H1 (cell line): ENCODE measurements around the gene SLC6A17. TPM values are rescaled to one million over a fixed set of nuclear protein-coding genes. Genes with fewer than 3 reads are reported as not detected.

Source experiments
- CTCF ChIA-PET: fragments of 300-600 bp; sonication (Branson Sonifier 250); formaldehyde crosslinking; loops from one replicate; lab custom pipeline; 2021; ENCODE audit not compliant: partially characterized antibody; lab: Charles Lee
- POLR2A ChIA-PET: fragments of 300-600 bp; sonication (Branson Sonifier 250); formaldehyde crosslinking; loops from one replicate; lab custom pipeline; 2021; ENCODE audit warnings: inconsistent platforms; ENCODE audit not compliant: partially characterized antibody; lab: Charles Lee
- DNase-seq, 2 experiments: peaks; one replicate each; pipeline versions ENCODE4 v3.0.0 to v3.0.0-alpha.2; 2010 to 2022; ENCODE audit warnings: low spot score in 2 of 2, low read depth in 1 of 2, mixed read lengths in 1 of 2
- FAIRE-seq: peaks from 2 replicates; lab custom pipeline; 2011; peaks lifted over from hg19 to GRCh38; lab: Jason Lieb, UNC
- H2AFZ ChIP-seq: 2 replicates; pipeline ENCODE4 v1.8.1; 2012; ENCODE audit warnings: low read length, inconsistent platforms
- H2AK5ac ChIP-seq: 2 replicates; pipeline ENCODE4 v1.6.1; 2013; ENCODE audit warnings: low read depth, low read length
- H2BK120ac ChIP-seq: replicated peaks from 2 replicates; pipeline ENCODE3; 2013; ENCODE audit warnings: low read depth, low read length, inconsistent platforms
- H2BK12ac ChIP-seq: 2 replicates; pipeline ENCODE4 v1.6.1; 2013; ENCODE audit warnings: low read depth, low read length
- H2BK15ac ChIP-seq: 2 replicates; pipeline ENCODE4 v1.6.1; 2013; ENCODE audit warnings: low read length
- H2BK20ac ChIP-seq: 2 replicates; pipeline ENCODE4 v1.6.1; 2013; ENCODE audit warnings: low read length
- H2BK5ac ChIP-seq: 2 replicates; pipeline ENCODE4 v1.6.1; 2013; ENCODE audit warnings: low read depth, low read length
- H3K14ac ChIP-seq: 2 replicates; pipeline ENCODE4 v1.6.1; 2013; ENCODE audit warnings: inconsistent platforms; ENCODE audit not compliant: insufficient read length
- H3K18ac ChIP-seq: 2 replicates; pipeline ENCODE4 v1.6.1; 2013; ENCODE audit warnings: low read length; ENCODE audit errors: extremely low read depth
- H3K23ac ChIP-seq: 2 replicates; pipeline ENCODE4 v1.6.1; 2013; ENCODE audit warnings: inconsistent platforms; ENCODE audit not compliant: insufficient read length
- H3K23me2 ChIP-seq: 2 replicates; pipeline ENCODE4 v1.6.1; 2013; ENCODE audit warnings: low read depth, low read length
- H3K27ac ChIP-seq: 2 replicates; pipeline ENCODE4 v1.6.1; 2011; ENCODE audit warnings: low read depth, low read length, inconsistent platforms
- H3K27me3 ChIP-seq, 4 experiments: replicated peaks in 1 of 4; 1 replicate in 1 of 4; 2 replicates in 3 of 4; pipeline versions ENCODE4 v1.6.1 to v1.8.1; 2011 to 2013; ENCODE audit warnings: low read length in 3 of 4, mild to moderate bottlenecking in 3 of 4, inconsistent platforms in 2 of 4, mixed read lengths in 2 of 4, moderate library complexity in 1 of 4; ENCODE audit not compliant: control insufficient read depth in 3 of 4, insufficient read depth in 3 of 4; ENCODE audit errors: extremely low read depth in 1 of 4
- H3K36me3 ChIP-seq, 4 experiments: 2 replicates each; pipeline versions ENCODE4 v1.6.1 to v1.8.1; 2011 to 2013; ENCODE audit warnings: mild to moderate bottlenecking in 4 of 4, low read length in 3 of 4, moderate library complexity in 2 of 4, control low read depth in 1 of 4, inconsistent platforms in 1 of 4; ENCODE audit not compliant: insufficient read depth in 4 of 4, control insufficient read depth in 2 of 4
- H3K4ac ChIP-seq: replicated peaks from 2 replicates; pipeline ENCODE3; 2013; ENCODE audit warnings: low read length, low read depth, mixed read lengths, inconsistent platforms; ENCODE audit not compliant: insufficient read length
- H3K4me1 ChIP-seq, 4 experiments: replicated peaks in 1 of 4; 1 replicate in 1 of 4; 2 replicates in 3 of 4; pipeline versions ENCODE4 v1.6.1 to v1.8.1; 2011 to 2013; ENCODE audit warnings: low read length in 3 of 4, inconsistent platforms in 2 of 4, mixed read lengths in 1 of 4; ENCODE audit not compliant: insufficient read depth in 4 of 4, control insufficient read depth in 3 of 4
- H3K4me2 ChIP-seq, 2 experiments: 2 replicates each; pipeline versions ENCODE4 v1.6.1 to v1.8.1; 2011 to 2013; ENCODE audit warnings: low read depth in 2 of 2, low read length in 2 of 2, control low read depth in 1 of 2, inconsistent platforms in 1 of 2, mild to moderate bottlenecking in 1 of 2; ENCODE audit not compliant: insufficient read depth in 1 of 2
- H3K4me3 ChIP-seq, 4 experiments: fragments of 200-600, 300-600 bp in 1 of 4; sonication (generic), shearing (Covaris generic), sonication (Bioruptor Twin) in 1 of 4; 2 replicates each; pipeline versions ENCODE4 v1.5.1 to v1.8.1; 2011 to 2016; ENCODE audit warnings: low read length in 4 of 4, low read depth in 3 of 4, control low read depth in 2 of 4, inconsistent platforms in 2 of 4, mild to moderate bottlenecking in 2 of 4, mixed read lengths in 1 of 4, moderate library complexity in 1 of 4; ENCODE audit not compliant: insufficient read depth in 2 of 4; ENCODE audit errors: extremely low read depth in 1 of 4
- H3K56ac ChIP-seq: replicated peaks from 2 replicates; pipeline ENCODE3; 2013; ENCODE audit warnings: low read depth, mild to moderate bottlenecking, mixed read lengths, low read length, inconsistent platforms; ENCODE audit not compliant: insufficient read length
- H3K79me1 ChIP-seq: 2 replicates; pipeline ENCODE4 v1.6.1; 2013; ENCODE audit warnings: low read depth, low read length, control low read depth
- H3K79me2 ChIP-seq, 2 experiments: 2 replicates each; pipeline versions ENCODE4 v1.6.1 to v1.8.1; 2012 to 2013; ENCODE audit warnings: low read length in 2 of 2, mild to moderate bottlenecking in 2 of 2, inconsistent platforms in 1 of 2; ENCODE audit not compliant: insufficient read depth in 2 of 2, control insufficient read depth in 1 of 2
- H3K9ac ChIP-seq, 4 experiments: replicated peaks in 1 of 4; 1 replicate in 1 of 4; 2 replicates in 3 of 4; pipeline versions ENCODE4 v1.6.1 to v1.8.1; 2011 to 2013; ENCODE audit warnings: low read depth in 3 of 4, low read length in 3 of 4, control low read depth in 2 of 4, mild to moderate bottlenecking in 2 of 4, moderate library complexity in 2 of 4, inconsistent platforms in 1 of 4; ENCODE audit errors: extremely low read depth in 1 of 4
- H3K9me3 ChIP-seq, 2 experiments: 2 replicates each; pipeline versions ENCODE4 v1.6.1 to v1.8.1; 2012 to 2013; ENCODE audit warnings: mild to moderate bottlenecking in 2 of 2, moderate library complexity in 2 of 2, control low read depth in 1 of 2, inconsistent platforms in 1 of 2, low read depth in 1 of 2, low read length in 1 of 2, mixed read lengths in 1 of 2; ENCODE audit not compliant: insufficient read depth in 2 of 2
- H4K20me1 ChIP-seq, 2 experiments: replicated peaks in 1 of 2; 2 replicates each; pipeline versions ENCODE3 to v1.8.1; 2011 to 2013; ENCODE audit warnings: inconsistent platforms in 2 of 2, low read length in 2 of 2, mild to moderate bottlenecking in 1 of 2; ENCODE audit not compliant: insufficient read depth in 2 of 2, control insufficient read depth in 1 of 2
- H4K5ac ChIP-seq: 2 replicates; pipeline ENCODE4 v1.6.1; 2013; ENCODE audit warnings: low read length, low read depth, mixed read lengths, inconsistent platforms; ENCODE audit not compliant: insufficient read length
- H4K8ac ChIP-seq: 2 replicates; pipeline ENCODE4 v1.8.0; 2013; ENCODE audit warnings: mild to moderate bottlenecking, moderate library complexity, low read length, inconsistent platforms; ENCODE audit not compliant: insufficient read depth; ENCODE audit errors: extremely low read depth
- H4K91ac ChIP-seq: replicated peaks from 2 replicates; pipeline ENCODE3; 2013; ENCODE audit warnings: low read length, mixed read lengths, inconsistent platforms; ENCODE audit not compliant: insufficient read length
- CBX8 ChIP-seq: fragments of 300-800, 300-1000 bp; sonication (generic); IDR thresholded peaks from 2 replicates; pipeline ENCODE4 v1.7.1; 2016; ENCODE audit warnings: low read depth, low read length, borderline replicate concordance
- CTCF ChIP-seq, 3 experiments: IDR thresholded peaks; 1 replicate in 2 of 3; 2 replicates in 1 of 3; pipeline versions ENCODE4 v1.5.1 to v1.6.1; 2011; ENCODE audit warnings: low read length in 3 of 3, mild to moderate bottlenecking in 3 of 3, inconsistent platforms in 2 of 3, low read depth in 1 of 3, moderate library complexity in 1 of 3; ENCODE audit not compliant: insufficient read depth in 1 of 3; ENCODE audit errors: control extremely low read depth in 1 of 3
- EZH2 ChIP-seq: fragments of 200-600 bp; sonication (generic); IDR thresholded peaks from 2 replicates; pipeline ENCODE4 v1.7.1; 2012; ENCODE audit warnings: low read depth, mild to moderate bottlenecking, moderate library complexity, low read length, inconsistent platforms; ENCODE audit not compliant: severe bottlenecking
- FOSL1 ChIP-seq: IDR thresholded peaks from 2 replicates; pipeline ENCODE4 v1.6.1; 2011; ENCODE audit warnings: mild to moderate bottlenecking, low read depth, low read length, moderate library complexity; ENCODE audit not compliant: insufficient read depth
- MAX ChIP-seq: IDR thresholded peaks from 2 replicates; pipeline ENCODE4 v1.6.1; 2012; ENCODE audit warnings: inconsistent platforms
- PHF8 ChIP-seq: fragments of 200-600 bp; sonication (generic); conservative IDR thresholded peaks from 2 replicates; pipeline ENCODE4 v1.7.1; 2012; ENCODE audit warnings: low read depth, mild to moderate bottlenecking, inconsistent platforms, low read length, moderate library complexity
- WGBS, 2 experiments: shearing (Covaris generic) in 1 of 2; methylation state at CpG; one replicate each; pipeline versions ENCODE4 v1.1.6 to v1.1.7; 2013 to 2015; ENCODE audit warnings: low lambda C conversion rate in 2 of 2, mixed read lengths in 2 of 2, inconsistent platforms in 1 of 2, low coverage in 1 of 2, missing lambda C conversion rate in 1 of 2; ENCODE audit not compliant: insufficient replicate concordance in 2 of 2, insufficient coverage in 1 of 2, insufficient read length in 1 of 2; ENCODE audit errors: extremely low coverage in 1 of 2, missing lambda C conversion rate in 1 of 2; 5-methylcytosine and 5-hydroxymethylcytosine counted together
- polyA plus RNA-seq, 7 experiments: library from polyadenylated mRNA; depleted of rRNA in 3 of 7; stranded (reverse) in 5 of 7; unstranded in 2 of 7; fragments of >200 nt in 5 of 7; fragments of 200-250 nt in 2 of 7; gene quantifications; 1 replicate in 5 of 7; 2 replicates in 1 of 7; 4 replicates in 1 of 7; pipeline versions ENCODE4 v1.2.1 to v1.2.3, GENCODE V29; 2011 to 2013; ENCODE audit warnings: missing spikeins in 2 of 7, mixed read lengths in 2 of 7
- total RNA-seq: library from RNA; stranded (reverse); fragmentation: NEBNext Ultra II Directional; extraction: Animal tissue kit (Norgen Biotek cat#: 25700); gene quantifications from 2 replicates; pipeline ENCODE4 v1.2.1, GENCODE V29; 2021

Gene SLC6A17
- total and polyA plus RNA-seq, 2 of the 8 experiments (the other 6 are each of a cell fraction or from before 2014, with no cell fraction given), result 0.15 to 0.28 TPM

GRCh38 chr1:110210604-110211495, 60.6 kb downstream of the SLC6A17 start:
- POLR2A ChIA-PET, result interaction anchor here (1.1 to 2.9 kb wide), 5 partner anchors 14 to 128 kb away, joined by 3 to 13 read pairs (median 4); partner anchors contain the start of gene RBM15
- H3K27ac ChIP-seq, result no peak overlapping the region
- peaks cover 20% of the 10 kb centered on the region; the same call in 1 of the 2 replicates for H3K23me2 ChIP-seq
- H4K20me1 ChIP-seq, result peaks cover 0 to 10% of the 10 kb centered on the region in 2 experiments
- H2AK5ac ChIP-seq, result no peak overlapping the region
- H3K14ac ChIP-seq, result no peak overlapping the region
- H2BK20ac ChIP-seq, result no peak overlapping the region
- no peak overlapping the region; the same call in 1 of the 2 replicates for H2BK12ac ChIP-seq
- H3K79me2 ChIP-seq, result no peaks in the 10 kb centered on the region
- no peak overlapping the region for H3K23ac ChIP-seq
- no peaks in the 10 kb centered on the region for H3K9me3 ChIP-seq
- H3K36me3 ChIP-seq, result no peaks in the 10 kb centered on the region
- WGBS, 2 experiments, result 0% methylated on average over 36 of the region's 101 CpGs; no CpG with 5 or more reads in 1 of the 2 experiments
- H4K5ac ChIP-seq, result no peak overlapping the region
- no peak overlapping the region for H2BK120ac ChIP-seq
- H3K56ac ChIP-seq, result no peak overlapping the region
- no peak overlapping the region for H4K91ac ChIP-seq
- CTCF ChIA-PET, result interaction anchor here (0.9 to 19.1 kb wide), 14 partner anchors 8 to 286 kb away, joined by 3 to 1001 read pairs (median 5); partner anchors contain the start of genes LAMTOR5 and RBM15
- H2BK5ac ChIP-seq, result no peak overlapping the region
- H3K4me3 ChIP-seq, result peak overlapping the region; percentile 41 to 78 (median 56)
- H3K4me1 ChIP-seq, result peaks cover 7 to 23% (median 20%) of the 10 kb centered on the region in 4 experiments
- no peak overlapping the region for H2AFZ ChIP-seq
- H3K9ac ChIP-seq, result no peak overlapping the region; a peak in 2 of 7 replicates
- peak overlapping the region; percentile 72 to 98 for H3K4me2 ChIP-seq
- no peak for FAIRE-seq
- H3K27me3 ChIP-seq, result peaks cover 5 to 22% (median 21%) of the 10 kb centered on the region in 4 experiments
- DNase-seq, result peak in 1 of 2 experiments; percentile 74
- H3K79me1 ChIP-seq, result no peaks in the 10 kb centered on the region
- peak overlapping the region; percentile 40 for H3K4ac ChIP-seq
- H3K18ac ChIP-seq, result peak overlapping the region; percentile 60
- peak overlapping the region; percentile 45; the same call in 1 of the 2 replicates for H4K8ac ChIP-seq
- 0 out of 2 replicates have a peak overlapping the region, but pooled peaks have one; percentile 72 for H2BK15ac ChIP-seq
- TF ChIP-seq CTCF (IDR thresholded peaks at IDR 0.05; ENCODE audit: control extremely low read depth in 1 of 3, insufficient read depth in 1 of 3, low read depth in 1 of 3, low read length in 3 of 3) (0 out of 4 replicates have a peak, but pooled peaks of 1 of the 3 experiments have one; percentile 3), CBX8 (no peak), PHF8 (peak; percentile 8; the same call in 1 of the 2 replicates), EZH2 (peak; percentile 67), MAX (peak; percentile 74; the same call in 1 of the 2 replicates), FOSL1 (no peak)
